Measurements from ENCODE around the gene STARD8. TPM values are rescaled to one million over a fixed set of nuclear protein-coding genes. Genes with fewer than 3 reads are reported as not detected.

STARD8 gene
- total RNA-seq, 1 donor from 2014 or later, result 12.3 TPM

GRCh38 chrX:68746988-68747387 lies 99.5 kb downstream of the STARD8 start:
- no peak for DNase-seq (ENCODE audit: low read depth, low spot score)

DNA sequence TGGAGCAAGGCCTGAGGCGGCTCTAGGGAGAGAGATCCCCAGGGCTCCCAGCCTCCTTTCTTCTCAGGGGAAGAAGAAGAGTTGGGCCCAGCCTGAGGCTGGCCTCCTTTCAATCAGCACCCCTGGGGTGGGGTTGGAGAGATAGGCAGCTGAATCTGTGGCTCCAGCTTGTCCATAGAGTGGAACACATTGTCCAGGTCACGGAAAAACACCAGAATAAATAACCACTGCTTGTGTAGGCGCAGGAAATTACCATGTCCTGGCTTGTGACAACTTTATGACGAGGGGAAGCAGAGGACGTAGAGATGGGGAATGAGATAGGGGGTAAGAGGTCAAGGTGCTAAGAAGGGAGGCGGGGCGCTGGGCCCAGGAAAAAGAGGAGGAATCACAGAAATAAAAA lies 100.6 kb downstream of the STARD8 start:
- DNase-seq (ENCODE audit: low read depth, low spot score), result no peak

DNA sequence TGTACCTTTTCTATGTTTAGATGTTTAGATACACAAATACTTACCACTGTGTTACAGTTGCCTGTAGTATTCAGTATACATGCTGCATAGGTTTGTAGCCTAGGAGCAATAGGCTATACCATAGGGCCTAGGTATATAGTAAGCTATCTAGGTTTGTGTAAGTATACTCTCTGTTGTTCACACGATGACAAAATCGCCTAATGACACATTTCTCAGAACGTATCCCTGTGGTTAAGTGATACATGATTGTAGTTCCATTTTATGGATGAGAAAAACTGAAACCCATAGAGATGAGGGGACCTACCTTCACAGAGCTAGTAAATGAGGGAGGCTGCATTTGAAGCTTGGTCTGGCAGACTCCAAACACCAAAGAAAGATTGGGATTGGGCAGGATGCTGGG lies 102.0 kb downstream of the STARD8 start:
- DNase-seq (ENCODE audit: low read depth, low spot score), result no peak

GRCh38 chrX:68750316-68750715 lies 102.8 kb downstream of the STARD8 start:
- DNase-seq (ENCODE audit: low read depth, low spot score), result no peak

- DNase-seq (ENCODE audit: low read depth, low spot score), result no peak
These were observed 103.9 kb downstream of the STARD8 start for GRCh38 chrX:68751372-68751771.

- no peak for DNase-seq (ENCODE audit: low read depth, low spot score)
These were observed 105.8 kb downstream of the STARD8 start for GRCh38 chrX:68753218-68753617.

- DNase-seq (ENCODE audit: low read depth, low spot score), result no peak
These were observed 106.9 kb downstream of the STARD8 start for GRCh38 chrX:68754406-68754805.

GRCh38 chrX:68755616-68756125 lies 108.2 kb downstream of the STARD8 start:
- DNase-seq (ENCODE audit: low read depth, low spot score), result no peak

- no peak for DNase-seq (ENCODE audit: low read depth, low spot score)
These were observed 109.9 kb downstream of the STARD8 start for GRCh38 chrX:68757331-68757730.

DNA sequence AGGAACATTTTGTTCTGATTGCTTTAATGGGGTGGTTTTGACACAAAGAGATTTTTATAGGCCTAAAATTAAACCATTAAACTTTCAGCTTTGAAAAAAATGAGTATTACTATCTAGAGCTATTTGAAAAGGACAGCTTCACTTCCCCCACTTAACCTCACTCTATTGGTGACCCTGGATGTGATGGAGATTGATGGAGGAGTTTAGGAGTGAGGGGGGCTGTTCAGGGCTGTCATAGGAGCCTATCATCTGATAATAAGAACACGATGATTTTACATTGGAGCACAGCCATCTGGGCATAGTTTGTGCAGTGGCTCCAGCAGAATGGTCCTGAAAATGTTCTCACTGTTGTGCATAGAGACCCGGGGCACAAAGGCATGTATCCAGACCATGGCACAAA lies 110.3 kb downstream of the STARD8 start:
- DNase-seq (ENCODE audit: low read depth, low spot score), result no peak

DNA sequence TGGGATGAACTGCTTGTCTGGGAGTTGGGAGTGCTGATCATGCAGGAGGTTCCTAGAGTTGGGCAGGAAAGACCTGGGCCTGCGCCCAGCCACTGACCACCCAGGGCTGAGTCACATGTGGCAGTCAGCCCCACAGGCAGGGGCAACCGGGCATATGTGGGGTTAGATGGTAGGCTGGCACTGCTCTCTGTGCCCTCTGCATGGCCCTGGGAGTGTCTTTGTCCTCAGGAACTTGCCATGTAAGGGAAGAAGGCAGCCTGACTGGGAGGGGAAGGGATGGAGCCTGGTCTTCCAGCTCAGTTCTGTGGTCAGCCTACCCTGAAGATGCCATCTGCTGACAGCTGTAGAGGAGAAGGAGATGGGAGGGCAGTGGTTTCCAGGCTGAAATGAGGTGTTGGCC lies 111.2 kb downstream of the STARD8 start:
- DNase-seq (ENCODE audit: low read depth, low spot score), result no peak

DNA sequence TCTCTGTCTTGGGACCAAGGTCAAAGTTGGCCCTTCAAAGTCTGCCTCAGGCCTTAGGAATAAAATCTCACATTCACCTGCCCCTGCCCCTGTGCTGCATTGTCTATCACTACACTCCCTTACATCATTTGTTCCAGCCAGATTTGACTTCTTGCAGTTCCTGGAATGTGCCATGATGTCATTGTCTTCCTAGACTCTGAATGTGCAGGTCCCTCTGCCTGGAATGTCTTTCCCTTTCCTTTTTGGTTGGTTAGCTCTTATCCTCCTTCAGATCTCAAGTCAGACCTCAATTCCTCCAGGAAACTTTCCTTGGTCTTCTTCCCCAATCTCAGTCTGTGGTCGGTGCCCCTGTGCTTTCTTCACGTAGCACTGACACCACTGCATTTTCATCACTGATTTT lies 113.6 kb downstream of the STARD8 start:
- no peak for DNase-seq (ENCODE audit: low read depth, low spot score)

DNA sequence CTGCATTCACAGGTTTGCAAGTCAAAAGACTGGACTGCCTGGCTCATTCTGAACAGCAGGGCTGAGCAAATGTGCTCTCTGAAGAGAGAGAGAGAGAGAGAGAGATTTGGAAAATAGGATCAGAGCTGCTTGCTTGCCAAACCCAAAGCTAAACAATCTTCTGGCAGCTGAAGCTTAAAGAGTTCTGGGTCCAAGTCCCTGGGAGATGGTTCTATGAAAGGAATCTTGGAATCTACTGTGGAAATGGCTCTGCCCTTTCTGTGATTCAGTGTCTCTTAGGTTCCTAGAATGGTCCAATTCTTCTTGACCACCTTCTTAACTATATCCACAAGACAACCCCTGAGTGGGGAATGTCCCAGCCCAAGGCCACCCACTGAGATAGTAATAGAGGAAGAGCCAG lies 115.3 kb downstream of the STARD8 start:
- DNase-seq (ENCODE audit: low read depth, low spot score), result no peak

DNA sequence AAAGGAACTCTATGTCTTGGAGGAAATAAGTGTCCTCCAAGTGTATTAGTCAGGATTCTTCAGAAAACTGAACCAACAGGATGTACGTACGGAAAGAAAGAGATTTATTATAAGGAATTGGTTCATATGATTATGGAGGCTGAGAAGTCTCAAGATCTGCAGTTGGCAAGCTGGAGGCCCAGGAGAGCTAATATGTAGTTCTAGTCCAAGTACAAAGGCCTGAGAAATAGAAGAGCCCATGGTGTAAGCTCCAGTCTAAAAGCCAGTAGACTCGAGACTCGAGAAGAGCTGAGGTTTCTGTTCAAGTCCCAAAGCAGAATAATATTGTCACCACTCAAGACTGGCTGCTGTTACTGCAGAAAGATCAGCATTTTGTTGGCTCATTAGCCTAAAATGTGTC lies 116.0 kb downstream of the STARD8 start:
- DNase-seq (ENCODE audit: low read depth, low spot score), result no peak

Other genes starting within 250 kb of the STARD8 start
- 5.3 and 7.4 TPM in 2 replicates for gene OPHN1, start 214.2 kb upstream of the STARD8 start, total RNA-seq
- gene YIPF6, start 148.6 kb upstream of the STARD8 start, total RNA-seq, result 24.1 and 25.1 TPM in 2 replicates
- gene EFNB1, start 181.4 kb downstream of the STARD8 start, total RNA-seq, result 64.8 and 71.7 TPM in 2 replicates